Liver (tissue), 9 donors: ENCODE data around the gene TP53INP2. TPM values are rescaled to one million over a fixed set of nuclear protein-coding genes. Genes with fewer than 3 reads are reported as not detected.

Experiments used
- DNase-seq: peaks from one replicate; pipeline ENCODE4 v3.0.0-alpha.2; 2017; ENCODE audit warnings: low spot score
- H3K27ac ChIP-seq, 2 donors: one replicate each; pipeline ENCODE4 v1.7.0; 2013; ENCODE audit warnings: inconsistent platforms in 2 of 2, low read length in 2 of 2, control low read depth in 1 of 2, low read depth in 1 of 2, mild to moderate bottlenecking in 1 of 2
- H3K27me3 ChIP-seq, 4 donors: one replicate each; pipeline versions ENCODE4 v1.6.1 to v1.7.0; 2013; ENCODE audit warnings: low read length in 3 of 4, inconsistent platforms in 1 of 4, mild to moderate bottlenecking in 1 of 4, moderate library complexity in 1 of 4; ENCODE audit not compliant: control insufficient read depth in 4 of 4, insufficient read depth in 4 of 4
- H3K36me3 ChIP-seq, 4 donors: one replicate each; pipeline versions ENCODE4 v1.6.1 to v1.7.0; 2013; ENCODE audit warnings: low read length in 3 of 4, mild to moderate bottlenecking in 3 of 4, low read depth in 1 of 4, moderate library complexity in 1 of 4; ENCODE audit not compliant: control insufficient read depth in 4 of 4, insufficient read depth in 3 of 4
- H3K4me1 ChIP-seq, 4 donors: one replicate each; pipeline versions ENCODE4 v1.6.1 to v1.7.0; 2013; ENCODE audit warnings: low read length in 3 of 4, mild to moderate bottlenecking in 3 of 4, moderate library complexity in 1 of 4; ENCODE audit not compliant: control insufficient read depth in 4 of 4, insufficient read depth in 4 of 4
- H3K4me3 ChIP-seq, 3 donors: one replicate each; pipeline versions ENCODE4 v1.6.1 to v1.7.0; 2013; ENCODE audit warnings: low read length in 3 of 3, control low read depth in 1 of 3, low read depth in 1 of 3, mild to moderate bottlenecking in 1 of 3
- H3K9ac ChIP-seq, 2 donors: one replicate each; pipeline ENCODE4 v1.7.0; 2013; ENCODE audit warnings: low read length in 2 of 2, mild to moderate bottlenecking in 2 of 2, moderate library complexity in 2 of 2, control low read depth in 1 of 2, low read depth in 1 of 2
- H3K9me3 ChIP-seq, 4 donors: one replicate each; pipeline versions ENCODE4 v1.6.1 to v1.7.0; 2013; ENCODE audit warnings: low read length in 3 of 4; ENCODE audit not compliant: control insufficient read depth in 4 of 4
- ATF3 ChIP-seq: IDR thresholded peaks from 2 replicates; pipeline ENCODE4 v1.6.1; 2016; ENCODE audit warnings: antibody characterized with exemption
- CTCF ChIP-seq: fragments of 150-350 bp; IDR thresholded peaks from 2 replicates; pipeline ENCODE4 v1.5.1; 2017; ENCODE audit warnings: improper control_type of control experiment, low read depth, low read length; ENCODE audit not compliant: missing input control
- EGR1 ChIP-seq, 2 donors: IDR thresholded peaks; 2 replicates each; pipeline ENCODE4 v1.6.1; 2016 to 2018; ENCODE audit warnings: antibody characterized with exemption in 2 of 2, low read depth in 2 of 2
- FOXA1 ChIP-seq: IDR thresholded peaks from 2 replicates; pipeline ENCODE4 v1.6.1; 2016; ENCODE audit warnings: antibody characterized with exemption
- FOXA2 ChIP-seq: IDR thresholded peaks from 2 replicates; pipeline ENCODE4 v1.6.1; 2016; ENCODE audit warnings: antibody characterized with exemption
- GABPA ChIP-seq, 2 donors: IDR thresholded peaks in 1 of 2; conservative IDR thresholded peaks in 1 of 2; 2 replicates each; pipeline ENCODE4 v1.6.1; 2016; ENCODE audit warnings: antibody characterized with exemption in 2 of 2, mild to moderate bottlenecking in 1 of 2, moderate library complexity in 1 of 2
- HNF4A ChIP-seq, 2 donors: conservative IDR thresholded peaks; 2 replicates each; pipeline ENCODE4 v1.6.1; 2016; ENCODE audit warnings: antibody characterized with exemption in 2 of 2, mild to moderate bottlenecking in 2 of 2
- HNF4G ChIP-seq: IDR thresholded peaks from 2 replicates; pipeline ENCODE4 v1.6.1; 2016; ENCODE audit warnings: antibody characterized with exemption
- JUND ChIP-seq, 2 donors: IDR thresholded peaks; 2 replicates each; pipeline ENCODE4 v1.6.1; 2016; ENCODE audit warnings: antibody characterized with exemption in 2 of 2
- MAX ChIP-seq: IDR thresholded peaks from 2 replicates; pipeline ENCODE4 v1.6.1; 2016; ENCODE audit warnings: antibody characterized with exemption
- NR2F2 ChIP-seq: IDR thresholded peaks from 2 replicates; pipeline ENCODE4 v1.6.1; 2016; ENCODE audit warnings: antibody characterized with exemption
- RAD21 ChIP-seq, 2 donors: IDR thresholded peaks; 2 replicates each; pipeline ENCODE4 v1.6.1; 2016; ENCODE audit warnings: antibody characterized with exemption in 2 of 2, mild to moderate bottlenecking in 2 of 2
- REST ChIP-seq: IDR thresholded peaks from 2 replicates; pipeline ENCODE4 v1.6.1; 2016; ENCODE audit warnings: antibody characterized with exemption, mild to moderate bottlenecking
- RXRA ChIP-seq, 2 donors: IDR thresholded peaks; 2 replicates each; pipeline ENCODE4 v1.6.1; 2017 to 2018; ENCODE audit warnings: antibody characterized with exemption in 2 of 2, mild to moderate bottlenecking in 1 of 2
- SP1 ChIP-seq: IDR thresholded peaks from 2 replicates; pipeline ENCODE4 v1.6.1; 2018; ENCODE audit warnings: antibody characterized with exemption, mild to moderate bottlenecking
- TAF1 ChIP-seq: conservative IDR thresholded peaks from 2 replicates; pipeline ENCODE4 v1.6.1; 2016; ENCODE audit warnings: antibody characterized with exemption, mild to moderate bottlenecking
- YY1 ChIP-seq: IDR thresholded peaks from 2 replicates; pipeline ENCODE4 v1.6.1; 2016; ENCODE audit warnings: antibody characterized with exemption, mild to moderate bottlenecking
- ZBTB33 ChIP-seq: IDR thresholded peaks from 2 replicates; pipeline ENCODE4 v1.6.1; 2016; ENCODE audit warnings: antibody characterized with exemption
- WGBS: extraction: QIAGEN DNeasy Blood & Tissue Kit; methylation state at CpG from one replicate; pipeline ENCODE4 v1.1.7; 2013; 5-methylcytosine and 5-hydroxymethylcytosine counted together
- polyA plus RNA-seq, 2 donors: library from polyadenylated mRNA; stranded (reverse) in 1 of 2; unstranded in 1 of 2; fragments of 200-250 nt in 1 of 2; fragments of >200 nt in 1 of 2; fragmentation: Nextera tagmentation in 1 of 2; extraction: Ambion mirVana in 1 of 2; gene quantifications; one replicate each; pipeline versions ENCODE4 v1.2.1 to v1.2.3, GENCODE V29; 2013 to 2015
- total RNA-seq, 2 donors: library from RNA; depleted of rRNA; stranded (reverse); fragments of >200 nt; gene quantifications; one replicate each; pipeline ENCODE4 v1.2.3, GENCODE V29; 2014
- donor health status: healthy.
- donor health status: healthy.
- donor health status: healthy.
- donor health status: healthy.
- donor health status: healthy.

Gene TP53INP2
- total and polyA plus RNA-seq, 4 donors: 3.0 to 14.5 (median 7.0) TPM

- TF ChIP-seq CTCF: no peak
- no peak for TF ChIP-seq FOXA1
- TF ChIP-seq NR2F2: no peak
- no peak for TF ChIP-seq MAX
Measured at GRCh38 chr20:34669094-34669493, 35.0 kb upstream of the TP53INP2 start (continued).

GRCh38 chr20:34673412-34673811 lies 30.7 kb upstream of the TP53INP2 start:
- no peak overlapping the region for H3K27ac ChIP-seq
- TF ChIP-seq JUND (IDR thresholded peaks at IDR 0.05) (no peak), FOXA1 (no peak), GABPA (IDR thresholded peaks at IDR 0.05 in 1 of 2, conservative IDR thresholded peaks at IDR 0.05 in 1 of 2) (no peak), REST (no peak), CTCF (no peak), TAF1 (no peak), HNF4A (conservative IDR thresholded peaks at IDR 0.05) (no peak), MAX (no peak), NR2F2 (no peak), RXRA (IDR thresholded peaks at IDR 0.05) (no peak), SP1 (no peak), YY1 (no peak), ZBTB33 (no peak), FOXA2 (no peak), ATF3 (no peak), EGR1 (IDR thresholded peaks at IDR 0.05; ENCODE audit: low read depth in 2 of 2) (no peak), HNF4G (no peak), RAD21 (IDR thresholded peaks at IDR 0.05) (no peak)
- peaks cover 4 to 11% (median 9%) of the 10 kb centered on the region in 4 donors for H3K4me1 ChIP-seq
- no peaks in the 10 kb centered on the region for H3K36me3 ChIP-seq
- H3K27me3 ChIP-seq: no peaks in the 10 kb centered on the region
- H3K9ac ChIP-seq: no peak overlapping the region
- no peak overlapping the region for H3K4me3 ChIP-seq
- DNase-seq: no peak
- WGBS: 93% methylated on average over 5 of the region's 5 CpGs
- H3K9me3 ChIP-seq: no peaks in the 10 kb centered on the region
